Activated naive CD4-positive, alpha-beta T cell treated with Interleukin-2 at 50 U/mL for 16 hours (primary cell): ENCODE data around the gene SLC44A1.
"Not testable (repeated sequence)": the region's sequence is repeated elsewhere in the genome, so short reads cannot be mapped to it uniquely, and the experiment has no call there.

ENCODE experiments used
- DNase-seq: peaks from one replicate; pipeline ENCODE4 v3.0.0-alpha.2; 2020

Gene SLC44A1

DNA sequence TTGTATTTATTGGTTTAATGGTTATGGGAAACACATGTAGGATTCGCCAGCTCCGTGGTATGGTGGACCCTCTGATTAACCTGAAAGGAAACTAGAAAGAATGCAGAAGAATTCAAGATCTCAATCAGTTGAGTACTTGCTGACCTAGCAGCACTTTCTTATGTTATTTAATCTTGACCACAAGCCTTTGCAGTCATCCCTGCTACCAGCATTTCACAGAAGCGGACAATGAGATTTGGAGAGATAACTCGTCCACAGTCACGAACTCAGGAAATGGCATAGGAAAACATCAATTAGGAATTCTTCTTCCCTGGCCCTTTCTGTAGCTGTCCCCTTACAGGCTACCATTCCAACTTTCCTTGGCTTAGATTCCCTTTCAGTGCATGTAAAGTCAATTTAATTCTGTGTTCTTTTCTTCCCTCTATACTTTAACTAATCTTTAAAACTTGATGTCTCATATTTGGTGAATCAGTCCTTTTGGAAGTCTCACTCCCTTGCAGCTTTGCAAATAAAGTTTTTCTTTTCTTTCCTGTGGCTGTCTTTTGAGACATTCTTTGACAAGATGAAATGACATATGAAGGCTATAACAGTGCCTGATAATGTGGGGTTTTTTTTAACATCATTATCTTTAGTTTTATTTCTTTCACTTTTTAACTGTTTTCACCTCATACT, 1.3 kb upstream of the SLC44A1 start:
- DNase-seq, result no peak

DNA sequence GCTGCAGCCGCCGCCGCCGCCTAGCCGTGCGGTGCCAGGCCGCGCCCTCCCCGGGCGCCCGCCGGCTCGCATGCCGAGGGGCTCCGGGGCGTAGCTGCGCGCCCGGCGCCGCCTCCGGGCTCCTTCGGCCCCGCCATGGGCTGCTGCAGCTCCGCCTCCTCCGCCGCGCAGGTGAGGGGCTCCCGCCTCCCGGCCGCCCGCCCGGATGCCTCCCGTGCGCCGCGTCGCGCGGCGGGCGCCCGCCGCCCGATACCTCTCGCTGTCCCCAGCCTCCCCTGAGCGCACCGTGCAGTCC, 230 bp downstream of the SLC44A1 start:
- no peak for DNase-seq

DNA sequence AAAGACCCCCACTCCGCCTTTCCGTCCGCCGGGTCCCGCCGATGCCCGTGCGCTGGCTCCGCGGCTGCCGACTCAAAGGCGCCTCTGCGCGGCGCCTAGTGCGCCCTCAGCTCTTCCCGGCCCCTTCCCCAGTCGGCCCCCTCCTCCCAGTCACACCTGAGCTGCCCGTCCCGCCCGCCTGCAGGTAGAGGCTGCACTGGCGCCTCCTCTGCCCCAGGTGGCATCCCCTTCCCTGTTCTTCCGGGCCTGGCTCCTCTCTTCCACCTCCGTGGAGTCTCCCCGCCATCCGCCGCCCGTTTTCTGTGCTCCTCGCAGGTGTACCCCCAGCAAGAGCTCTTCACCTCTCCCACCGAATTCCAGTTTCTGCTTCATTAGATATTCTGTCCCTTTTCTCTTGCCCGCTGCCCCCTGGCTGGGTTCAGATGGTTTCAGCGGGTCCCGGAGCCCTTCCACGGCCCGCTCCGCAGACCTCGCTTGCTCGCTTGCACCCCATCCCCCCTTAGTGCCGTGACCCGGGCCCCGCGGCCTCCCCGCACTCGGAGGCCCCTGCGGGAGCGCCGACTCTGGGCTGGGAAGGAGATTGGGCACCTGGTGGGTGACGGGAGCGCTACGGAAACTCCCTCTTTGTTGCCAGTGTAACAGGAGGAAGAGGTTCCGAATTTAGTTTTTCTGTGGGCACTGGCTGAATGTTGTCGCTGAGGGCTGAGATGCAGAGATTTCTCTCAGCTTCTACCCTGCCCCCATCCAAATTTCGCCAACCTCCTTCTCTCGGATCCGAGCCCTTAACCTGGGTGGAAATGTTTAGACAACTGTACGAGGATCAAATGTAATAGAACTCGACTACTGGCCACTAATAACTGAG, 809 bp downstream of the SLC44A1 start:
- peak; percentile 41 for DNase-seq

DNA sequence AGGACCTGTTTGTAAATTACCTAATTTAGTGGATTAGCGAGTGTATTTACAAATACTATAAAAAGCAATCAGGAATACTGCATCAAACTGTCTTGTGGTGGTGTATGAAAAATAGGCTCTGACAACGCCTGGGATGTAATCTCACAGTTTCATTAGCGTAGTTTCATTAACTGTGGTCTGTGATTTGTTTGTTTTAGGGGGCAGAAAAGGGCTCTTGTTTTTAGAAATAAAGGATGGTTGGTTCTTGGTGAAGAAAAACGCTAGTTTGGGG, 1.4 kb downstream of the SLC44A1 start:
- DNase-seq, result no peak

DNA sequence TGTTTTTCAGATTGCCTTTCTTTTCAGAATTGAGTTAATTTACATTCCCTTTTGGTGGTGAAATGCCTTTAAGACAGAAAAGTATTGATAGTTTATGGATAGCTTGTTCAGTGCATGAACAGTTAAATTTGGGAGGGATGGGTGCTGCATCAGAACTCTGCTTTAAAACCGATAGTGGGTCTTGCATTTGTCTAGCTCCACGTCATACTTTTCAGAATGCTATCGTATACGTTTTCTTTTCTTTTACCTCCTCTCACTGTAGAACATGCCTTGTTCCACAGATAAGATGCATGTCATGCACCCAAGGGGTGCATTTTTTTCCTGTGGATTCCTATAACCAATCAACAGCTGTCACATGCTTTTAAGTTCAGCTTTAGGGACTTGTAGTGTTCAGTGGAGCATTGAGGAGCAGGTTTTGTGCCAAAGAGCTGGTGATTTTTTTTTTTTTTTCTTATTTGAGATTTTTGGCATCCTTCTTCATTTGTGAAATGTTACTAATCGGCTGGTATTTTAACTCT, 2.3 kb downstream of the SLC44A1 start:
- DNase-seq, result no peak

DNA sequence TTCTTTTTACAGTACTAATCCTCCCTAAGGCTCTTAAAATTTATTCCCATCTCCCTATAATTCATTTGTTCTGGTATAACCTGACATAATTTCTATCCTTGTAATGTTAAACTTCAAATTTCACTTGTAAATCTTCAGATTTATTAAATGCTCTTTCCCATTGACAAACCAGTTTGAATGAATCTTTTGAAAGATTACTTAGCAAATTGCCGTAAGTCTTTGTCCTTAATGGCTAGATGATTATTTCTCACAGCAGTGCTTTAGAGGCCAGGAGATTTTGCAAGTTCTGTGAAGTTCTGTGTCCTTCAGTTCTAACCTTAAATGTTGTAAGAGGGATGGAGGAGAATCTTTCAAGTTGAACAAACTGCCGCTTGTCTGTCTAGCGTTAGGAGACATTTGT, 4.2 kb downstream of the SLC44A1 start:
- DNase-seq, result no peak

DNA sequence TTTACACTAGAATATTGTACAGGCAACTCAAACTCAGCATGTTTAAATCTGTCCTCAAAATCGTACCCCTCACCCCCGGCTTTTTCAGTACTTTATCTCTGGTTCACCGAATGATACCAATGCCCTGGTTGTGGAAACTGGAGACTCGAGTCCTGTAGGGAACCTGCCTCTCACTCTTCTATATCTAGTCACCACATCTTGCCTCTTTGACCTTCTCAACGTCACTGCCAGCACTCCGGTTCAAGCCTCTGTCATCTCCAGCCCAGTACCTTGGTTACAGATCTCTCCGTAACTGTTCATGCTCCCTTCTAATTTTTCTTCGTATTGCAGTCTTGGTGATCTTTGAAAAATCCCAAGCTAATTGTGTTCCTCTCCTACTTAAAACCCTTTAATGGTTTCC, 6.7 kb downstream of the SLC44A1 start:
- no peak for DNase-seq

DNA sequence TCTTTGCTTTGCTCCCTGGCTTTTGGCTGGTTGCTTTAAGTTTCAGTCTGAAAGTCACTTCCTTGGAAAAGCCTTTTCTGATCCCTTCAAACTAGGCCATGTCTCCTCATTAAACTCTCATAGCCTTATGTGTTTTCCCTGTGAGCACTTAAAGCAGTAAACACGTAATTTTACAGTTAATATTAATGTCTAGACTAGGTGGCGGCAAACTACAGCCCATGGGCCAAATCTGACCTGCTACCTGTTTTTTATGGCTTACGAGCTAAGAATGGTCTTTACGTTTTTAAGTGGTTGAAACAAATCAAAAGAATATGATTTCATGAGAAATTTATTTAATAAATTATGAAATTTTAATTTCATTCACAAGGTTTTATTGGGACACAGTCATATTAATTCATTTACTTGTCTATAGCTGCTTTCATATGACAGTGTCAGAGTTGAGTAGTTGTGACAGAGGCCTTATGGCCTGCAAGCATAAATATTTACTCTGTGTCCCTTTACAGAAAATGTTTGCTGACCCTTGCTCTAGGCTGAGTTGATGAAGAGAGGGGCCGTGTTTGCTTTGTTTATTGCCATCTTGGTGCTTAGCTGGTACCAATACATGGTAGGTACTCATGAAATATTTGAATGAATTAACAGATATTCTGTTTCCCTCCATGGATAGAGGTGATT, 7.4 kb downstream of the SLC44A1 start:
- DNase-seq, result no peak

DNA sequence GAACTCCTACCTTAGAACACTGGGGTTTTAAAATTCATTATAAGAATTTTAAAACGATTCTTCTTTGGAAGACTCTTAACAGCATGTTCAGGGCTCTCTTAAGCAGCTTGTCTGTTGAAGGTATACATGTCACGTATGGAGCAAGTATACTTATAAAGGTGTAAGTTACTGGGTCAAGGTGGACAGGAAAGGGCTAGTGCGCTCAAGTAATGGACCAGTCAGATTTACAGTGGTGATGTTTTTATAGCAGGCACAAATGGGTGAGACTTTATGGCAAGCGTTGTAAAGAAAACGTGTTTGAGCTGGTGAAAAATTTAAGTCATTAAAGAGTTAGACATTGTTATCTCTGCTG, 7.9 kb downstream of the SLC44A1 start:
- DNase-seq, result no peak

DNA sequence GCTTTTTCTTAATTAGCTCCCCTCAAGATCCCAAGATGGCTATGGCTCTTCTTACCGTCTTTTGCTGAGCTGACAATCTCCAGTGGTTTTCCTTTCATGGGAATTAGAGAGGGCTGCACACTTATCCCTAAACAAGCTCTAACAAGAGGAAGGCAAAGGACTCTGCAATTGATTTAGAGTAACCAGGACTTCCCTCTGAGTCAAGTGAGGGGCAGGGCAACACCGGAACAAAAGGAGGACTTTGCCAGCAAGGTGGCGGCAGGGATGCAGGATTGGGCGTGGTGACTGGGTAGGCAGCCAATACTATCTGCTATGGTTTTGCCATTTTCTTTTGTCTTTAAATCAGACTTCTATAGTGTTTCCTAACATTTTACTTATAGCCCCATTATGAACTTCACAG, 9.8 kb downstream of the SLC44A1 start:
- no peak for DNase-seq

DNA sequence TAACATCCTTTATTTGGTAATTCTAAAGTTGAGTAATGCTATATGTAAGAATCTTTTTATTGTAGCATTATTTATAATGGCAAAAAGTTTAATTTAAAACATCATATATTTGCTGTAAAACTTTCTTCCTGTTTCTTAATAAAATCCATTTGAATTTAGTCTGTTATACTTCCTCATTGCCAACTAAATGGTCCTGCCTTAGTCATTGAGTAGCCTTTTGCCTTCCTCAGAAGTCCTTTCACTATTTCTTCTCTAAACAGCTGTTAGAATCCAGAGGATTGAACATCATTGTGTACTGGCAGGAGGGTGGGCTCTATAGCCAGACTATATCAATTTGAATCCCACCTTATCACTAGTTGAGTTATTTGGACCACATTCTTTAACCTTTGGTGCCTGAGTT, 11.0 kb downstream of the SLC44A1 start:
- DNase-seq, result no peak

DNA sequence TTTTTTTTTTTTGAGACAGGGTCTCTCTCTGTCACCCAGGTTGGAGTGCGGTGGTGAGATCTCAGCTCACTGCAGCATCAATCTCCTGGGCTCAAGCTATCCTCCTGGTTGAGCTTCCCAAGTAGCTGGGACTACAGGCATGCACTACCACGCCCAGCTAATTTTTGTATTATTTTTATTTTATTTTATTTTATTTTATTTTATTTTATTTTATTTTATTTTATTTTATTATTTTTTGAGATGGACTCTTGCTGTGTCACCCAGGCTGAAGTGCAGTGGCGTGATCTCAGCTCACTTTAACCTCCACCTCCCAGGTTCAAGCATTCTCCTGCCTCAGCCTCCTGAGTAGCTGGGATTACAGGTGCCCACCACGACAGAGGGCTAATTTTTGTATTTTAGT, 12.1 kb downstream of the SLC44A1 start:
- DNase-seq, result not testable (repeated sequence)

DNA sequence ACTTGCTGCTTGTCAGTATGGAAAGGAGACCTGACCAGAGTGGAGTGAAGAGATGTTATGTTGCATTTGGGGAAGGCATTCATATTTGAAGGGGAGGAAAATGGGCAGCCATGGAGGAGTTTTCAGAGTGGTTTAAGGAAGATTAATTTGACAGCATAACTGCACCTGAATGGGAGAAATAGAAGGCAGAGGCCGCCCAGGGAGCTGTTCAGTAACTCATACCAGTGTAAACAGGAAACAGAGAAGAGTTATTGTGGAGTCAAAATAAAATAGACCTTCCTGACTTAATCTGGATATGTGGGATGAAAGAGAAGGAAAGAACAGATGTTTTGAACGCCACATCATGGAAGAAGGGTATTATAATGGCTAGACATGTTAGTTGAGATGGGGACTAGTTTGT, 13.4 kb downstream of the SLC44A1 start:
- no peak for DNase-seq

DNA sequence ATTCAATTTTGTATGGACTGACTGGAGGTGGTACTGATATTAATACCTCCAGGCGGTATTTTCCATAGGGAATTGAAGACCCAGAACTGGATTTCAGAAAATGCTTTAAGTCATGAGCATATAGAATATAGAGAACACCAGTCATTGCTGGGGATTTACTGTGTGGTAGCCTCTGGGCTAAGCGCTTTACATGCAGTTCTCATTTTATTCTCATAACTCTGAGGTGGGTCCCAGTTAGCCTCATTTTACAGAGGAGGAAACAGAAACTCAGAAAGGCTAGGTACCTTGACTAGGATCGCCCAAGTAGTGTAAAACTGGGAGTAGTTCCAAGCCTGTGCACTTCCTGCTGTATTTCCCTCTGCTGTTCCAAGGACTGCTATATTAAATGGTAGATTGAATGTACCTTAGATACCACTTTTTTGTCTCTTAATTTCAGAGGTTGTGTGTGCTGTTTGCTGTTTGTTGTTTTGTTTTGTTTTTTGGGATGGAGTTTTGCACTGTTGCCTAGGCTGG, 13.8 kb downstream of the SLC44A1 start:
- no peak for DNase-seq

DNA sequence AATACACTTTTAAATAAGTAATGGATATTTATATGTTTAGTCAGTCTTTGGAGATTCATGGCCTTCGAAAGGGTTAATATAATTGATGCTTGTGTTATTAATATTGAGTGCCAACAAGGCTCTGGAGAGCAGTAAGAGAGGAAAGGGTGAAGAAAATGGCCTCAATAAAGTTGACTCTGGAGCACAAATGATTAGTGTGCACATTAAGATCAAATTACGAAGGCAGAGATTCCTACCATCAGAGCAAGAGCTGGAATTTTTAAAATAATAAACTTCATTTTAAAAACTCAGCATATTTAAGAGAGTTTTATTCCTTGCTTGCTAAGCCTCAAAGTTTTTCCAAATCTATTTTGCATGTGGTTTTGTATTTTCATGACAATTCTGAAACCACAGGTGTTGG, 14.8 kb downstream of the SLC44A1 start:
- DNase-seq, result no peak

DNA sequence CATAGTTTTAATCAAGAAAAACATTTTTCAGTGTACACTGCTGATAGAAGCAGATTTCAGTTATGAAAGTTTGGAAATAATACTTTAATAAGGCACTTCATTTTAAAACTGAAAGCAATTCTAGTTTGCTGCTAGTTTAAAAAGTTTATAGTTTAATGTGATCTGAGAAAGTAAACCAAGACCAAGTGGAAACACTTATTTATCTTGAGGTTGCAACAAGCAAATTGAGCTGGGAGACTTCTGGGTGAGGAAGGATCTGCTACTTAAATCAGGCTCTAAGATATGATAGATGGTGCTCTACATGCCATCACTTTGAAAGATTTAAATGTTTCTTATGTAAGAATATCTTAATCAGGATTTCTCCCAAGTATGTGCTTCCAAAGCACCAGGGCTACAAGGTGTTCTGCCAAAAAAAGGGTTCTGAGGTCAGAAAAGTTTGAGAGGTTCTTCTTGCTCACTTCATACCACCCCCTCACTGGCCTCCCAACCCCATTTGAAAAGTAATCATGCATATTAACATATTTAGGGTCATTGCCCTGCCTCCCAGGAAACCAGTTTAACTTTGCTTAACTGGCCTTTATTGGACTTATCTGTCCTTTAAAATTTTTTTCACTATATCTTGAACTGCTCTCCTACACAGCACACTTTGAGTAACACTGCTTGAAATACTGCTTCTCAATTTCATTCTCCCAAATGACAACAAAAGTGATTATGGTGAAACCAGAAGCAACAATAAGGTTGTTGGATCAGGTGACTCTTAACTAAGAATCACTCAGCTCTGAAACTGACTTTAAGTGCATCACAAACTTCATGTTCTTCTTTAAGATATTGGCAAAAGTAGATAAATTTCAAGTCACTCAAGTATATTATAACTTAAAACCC, 15.5 kb downstream of the SLC44A1 start:
- DNase-seq, result no peak

DNA sequence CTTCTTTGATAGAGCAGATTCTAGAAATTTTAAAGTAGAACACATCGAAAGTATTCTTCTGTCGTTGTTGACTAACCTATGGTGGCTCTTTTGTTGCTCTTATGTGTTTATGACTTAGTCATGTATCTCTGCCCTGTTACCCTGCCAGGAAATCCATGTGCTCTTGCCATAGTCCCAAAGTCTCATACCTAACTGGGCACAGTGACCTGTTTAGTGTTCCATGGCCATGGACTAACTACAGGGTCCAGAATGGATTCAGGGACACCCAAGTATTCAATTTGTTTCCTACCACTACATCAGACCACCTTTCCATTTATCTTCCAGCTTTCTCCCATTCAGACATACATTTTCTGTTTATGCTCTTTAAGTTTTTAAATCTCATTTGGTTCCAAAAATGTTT, 18.0 kb downstream of the SLC44A1 start:
- DNase-seq, result no peak

DNA sequence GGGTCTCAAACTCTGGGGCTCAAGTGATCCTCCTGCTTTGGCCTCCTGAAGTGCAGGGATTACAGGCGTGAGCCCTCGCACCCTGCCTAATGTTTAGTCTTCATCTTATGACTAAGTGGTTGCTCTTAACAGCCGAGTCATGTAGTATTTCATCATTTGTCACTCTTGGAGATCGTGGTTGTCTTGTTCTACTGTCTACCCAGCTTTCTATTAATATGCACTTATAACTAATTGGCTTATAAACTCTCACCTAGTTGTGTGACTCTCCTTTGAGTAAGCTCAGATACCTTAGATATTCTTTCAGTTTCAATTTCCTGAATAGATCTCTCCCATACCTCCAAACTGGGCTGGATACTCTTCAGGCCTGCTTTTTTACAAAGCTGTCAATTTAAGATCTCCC, 19.9 kb downstream of the SLC44A1 start:
- no peak for DNase-seq

DNA sequence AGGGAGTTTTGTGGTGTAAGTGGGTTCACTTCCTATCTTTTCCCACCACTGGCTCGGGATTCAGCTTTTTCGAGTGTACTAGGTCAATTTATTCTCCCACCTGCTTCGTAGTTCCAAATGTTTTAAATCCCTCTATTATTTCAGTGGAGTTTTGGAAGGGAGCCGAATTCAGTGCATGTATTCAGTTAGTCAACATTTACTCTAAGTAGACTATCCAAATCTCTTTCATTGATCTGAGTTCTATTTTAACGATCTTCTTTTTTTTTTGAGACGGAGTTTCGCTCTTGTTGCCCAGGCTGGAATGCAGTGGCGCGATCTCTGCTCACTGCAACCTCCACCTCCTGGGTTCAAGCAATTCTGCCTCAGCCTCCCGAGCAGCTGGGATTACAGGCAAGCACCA, 23.8 kb downstream of the SLC44A1 start:
- DNase-seq, result not testable (repeated sequence)

DNA sequence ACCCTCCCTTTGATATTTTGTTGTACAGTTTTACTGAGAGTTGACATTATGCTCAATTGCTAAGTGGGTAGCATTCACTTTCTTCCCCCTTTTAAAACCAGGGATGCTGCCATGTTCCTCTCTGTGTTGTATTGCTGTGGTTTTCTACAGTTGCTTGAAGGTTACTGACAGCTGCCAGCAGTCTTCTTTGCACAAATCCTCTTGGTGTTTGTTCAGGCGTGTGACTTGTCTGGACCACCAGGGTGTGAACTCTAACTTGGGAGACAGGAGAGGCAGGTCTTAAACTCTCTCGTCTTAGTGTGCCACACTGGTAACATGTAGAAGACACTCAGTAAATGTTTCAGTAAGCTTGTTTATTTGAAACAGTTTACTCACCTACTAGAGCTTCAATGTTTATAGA, 25.1 kb downstream of the SLC44A1 start:
- no peak for DNase-seq

DNA sequence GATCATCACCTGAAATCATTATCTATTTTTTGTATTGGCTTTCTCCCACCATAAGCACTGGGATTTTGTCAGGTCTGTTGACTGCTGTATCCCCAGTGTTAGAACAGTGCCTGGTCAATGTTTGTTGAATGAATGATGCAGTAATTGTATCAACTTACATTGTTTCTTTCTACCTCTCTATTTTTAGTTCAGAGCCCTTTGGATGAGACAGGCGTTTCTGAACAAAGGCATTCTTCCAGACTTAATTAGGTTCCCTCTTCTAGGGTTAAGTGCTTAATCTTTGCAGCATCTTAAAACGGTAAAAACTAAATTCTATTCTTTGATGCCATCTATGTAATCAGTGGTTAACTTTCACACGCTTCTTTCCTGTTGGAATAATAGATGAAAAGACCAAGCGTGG, 26.3 kb downstream of the SLC44A1 start:
- no peak for DNase-seq

DNA sequence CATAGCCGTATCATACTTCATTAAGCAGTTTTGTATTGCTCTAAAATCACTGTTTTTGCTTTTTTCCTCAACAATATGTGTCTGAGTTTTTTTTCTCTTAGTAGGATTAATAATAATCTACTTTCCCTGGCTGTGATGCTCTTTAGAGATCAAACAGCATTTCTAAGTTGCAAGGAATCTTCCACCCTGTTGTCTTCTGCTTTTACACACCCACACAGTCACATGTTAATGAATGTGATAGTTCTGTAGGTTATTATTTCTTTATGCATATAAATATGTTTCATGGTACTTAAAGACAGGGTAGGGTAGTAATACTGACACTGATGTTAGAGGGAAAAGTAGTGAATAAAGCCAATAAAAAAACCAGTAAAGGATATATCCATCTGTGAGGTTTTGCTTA, 29.3 kb downstream of the SLC44A1 start:
- DNase-seq, result no peak

DNA sequence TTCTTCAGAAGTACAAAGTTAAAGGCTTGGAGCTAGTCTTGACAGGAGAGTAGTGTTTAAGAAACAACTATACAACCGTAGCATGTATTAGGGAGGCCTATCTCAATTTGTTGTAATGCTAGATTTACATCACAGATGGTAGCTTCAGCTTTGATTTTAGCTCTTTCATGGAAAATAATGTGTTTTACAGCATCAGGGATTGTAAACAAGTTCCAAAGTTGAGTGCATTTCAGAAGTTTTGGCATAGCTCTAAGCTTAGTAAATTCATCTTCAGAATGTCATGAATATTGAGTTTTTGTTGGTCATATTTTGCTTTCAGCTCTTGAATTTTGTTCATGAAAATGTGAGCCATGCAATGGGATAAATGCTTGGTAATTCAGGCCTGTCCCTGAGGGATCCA, 30.7 kb downstream of the SLC44A1 start:
- DNase-seq, result no peak
